DND-41 (cell line): ENCODE results near the gene OR4N2.
"Not testable (repeated sequence)": the region's sequence is repeated elsewhere in the genome, so short reads cannot be mapped to it uniquely, and the experiment has no call there.

Experiments used
- CTCF ChIP-seq: IDR thresholded peaks from 2 replicates; pipeline ENCODE4 v1.5.1; 2012; ENCODE audit warnings: borderline replicate concordance, low read length, moderate library complexity, mild to moderate bottlenecking; ENCODE audit not compliant: poor library complexity, severe bottlenecking; ENCODE audit errors: extremely low read depth
- EZH2 ChIP-seq: IDR thresholded peaks from 3 replicates; pipeline ENCODE4 v1.6.1; 2012; ENCODE audit warnings: borderline replicate concordance, low read depth, mild to moderate bottlenecking, moderate library complexity, low read length, inconsistent platforms; ENCODE audit not compliant: severe bottlenecking

DNA sequence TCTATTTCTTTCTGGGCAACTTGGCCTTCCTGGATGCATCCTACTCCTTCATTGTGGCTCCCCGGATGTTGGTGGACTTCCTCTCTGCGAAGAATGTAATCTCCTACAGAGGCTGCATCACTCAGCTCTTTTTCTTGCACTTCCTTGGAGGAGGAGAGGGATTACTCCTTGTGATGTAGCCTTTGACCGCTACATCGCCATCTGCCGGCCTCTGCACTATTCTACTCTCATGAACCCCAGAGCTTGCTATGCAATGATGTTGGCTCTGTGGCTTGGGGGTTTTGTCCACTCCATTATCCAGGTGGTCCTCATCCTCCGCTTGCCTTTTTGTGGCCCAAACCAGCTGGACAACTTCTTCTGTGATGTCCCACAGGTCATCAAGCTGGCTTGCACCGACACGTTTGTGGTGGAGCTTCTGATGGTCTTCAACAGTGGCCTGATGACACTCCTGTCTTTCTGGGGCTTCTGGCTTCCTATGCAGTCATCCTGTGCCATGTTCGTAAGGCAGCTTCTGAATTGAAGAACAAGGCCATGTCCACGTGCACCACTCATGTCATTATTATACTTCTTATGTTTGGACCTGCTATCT is 7.0 kb upstream of the OR4N2 start:
- not testable (repeated sequence) for TF ChIP-seq CTCF, EZH2
